ENCODE data around the gene CCSER1. TPM values are rescaled to one million over a fixed set of nuclear protein-coding genes. Genes with fewer than 3 reads are reported as not detected.

Gene CCSER1
- total and polyA plus RNA-seq, 2 of the 8 experiments (the other 6 are each of a cell fraction or from before 2014, with no cell fraction given): 0.26 to 0.84 TPM

GRCh38 chr4:90603540-90603939 lies 476.3 kb downstream of the CCSER1 start:
- Histone ChIP-seq H2AK5ac (ENCODE audit: low read depth, low read length) (no peak overlapping the region), H3K36me3 (ENCODE audit: control insufficient read depth in 2 of 4, insufficient read depth in 4 of 4, low read length in 3 of 4) (no peaks in the 10 kb centered on the region), H3K56ac (replicated peaks; ENCODE audit: insufficient read length, low read depth, low read length) (no peak overlapping the region), H3K23me2 (ENCODE audit: low read depth, low read length) (no peaks in the 10 kb centered on the region), H3K27ac (ENCODE audit: low read depth, low read length) (no peak overlapping the region), H3K23ac (ENCODE audit: insufficient read length) (no peak overlapping the region), H2BK5ac (ENCODE audit: low read depth, low read length) (no peak overlapping the region), H3K18ac (ENCODE audit: extremely low read depth, low read length) (no peak overlapping the region), H3K79me2 (ENCODE audit: control insufficient read depth in 1 of 2, insufficient read depth in 2 of 2, low read length in 2 of 2) (no peaks in the 10 kb centered on the region), H3K79me1 (ENCODE audit: low read depth, low read length) (no peaks in the 10 kb centered on the region), H3K4ac (replicated peaks; ENCODE audit: insufficient read length, low read depth, low read length) (no peak overlapping the region), H3K4me3 (ENCODE audit: extremely low read depth in 1 of 4, insufficient read depth in 2 of 4, low read depth in 3 of 4, low read length in 4 of 4) (no peak overlapping the region), H4K5ac (ENCODE audit: insufficient read length, low read depth, low read length) (no peak overlapping the region), H3K27me3 (replicated peaks in 1 of 4; ENCODE audit: control insufficient read depth in 3 of 4, extremely low read depth in 1 of 4, insufficient read depth in 3 of 4, low read length in 3 of 4) (no peaks in the 10 kb centered on the region), H2BK20ac (ENCODE audit: low read length) (no peak overlapping the region), H3K14ac (ENCODE audit: insufficient read length) (no peak overlapping the region), H2BK15ac (ENCODE audit: low read length) (no peak overlapping the region), H4K20me1 (replicated peaks in 1 of 2; ENCODE audit: control insufficient read depth in 1 of 2, insufficient read depth in 2 of 2, low read length in 2 of 2) (no peaks in the 10 kb centered on the region), H3K4me1 (replicated peaks in 1 of 4; ENCODE audit: control insufficient read depth in 3 of 4, insufficient read depth in 4 of 4, low read length in 3 of 4) (no peaks in the 10 kb centered on the region), H3K4me2 (ENCODE audit: insufficient read depth in 1 of 2, low read depth in 2 of 2, low read length in 2 of 2) (no peak overlapping the region), H4K8ac (ENCODE audit: extremely low read depth, insufficient read depth, low read length) (no peak overlapping the region), H2BK12ac (ENCODE audit: low read depth, low read length) (no peak overlapping the region), H3K9ac (replicated peaks in 1 of 4; ENCODE audit: extremely low read depth in 1 of 4, low read depth in 3 of 4, low read length in 3 of 4) (no peak overlapping the region), H3K9me3 (ENCODE audit: insufficient read depth in 2 of 2, low read depth in 1 of 2, low read length in 1 of 2) (no peaks in the 10 kb centered on the region), H2BK120ac (replicated peaks; ENCODE audit: low read depth, low read length) (no peak overlapping the region), H4K91ac (replicated peaks; ENCODE audit: insufficient read length, low read length) (no peak overlapping the region), H2AFZ (ENCODE audit: low read length) (no peak overlapping the region)
- FAIRE-seq (no peak), DNase-seq (ENCODE audit: low read depth in 1 of 2, low spot score in 2 of 2) (no peak)
- no peak for TF ChIP-seq ZNF274 (IDR thresholded peaks at IDR 0.05; ENCODE audit: borderline replicate concordance, extremely low read depth, low read length)
- TF ChIP-seq CTBP2 (IDR thresholded peaks at IDR 0.05; ENCODE audit: borderline replicate concordance, insufficient read depth, insufficient read length, low read length): no peak
- TF ChIP-seq JUN (IDR thresholded peaks at IDR 0.05; ENCODE audit: low read depth, low read length): no peak
- no peak for TF ChIP-seq SIRT6 (IDR thresholded peaks at IDR 0.05; ENCODE audit: low read length)
- no peak for TF ChIP-seq TBP (IDR thresholded peaks at IDR 0.05; ENCODE audit: low read depth, low read length)
- ChIA-PET CTCF (ENCODE audit: partially characterized antibody) (interaction anchor here (1.4 kb wide), 1 partner anchor 11 kb away, joined by 6 read pairs; no protein-coding TSS in a partner anchor), POLR2A (ENCODE audit: partially characterized antibody) (no interaction called here)
- 88% methylated on average over 2 of the region's 2 CpGs; no CpG with 5 or more reads in 1 of the 2 experiments for WGBS, 2 experiments (ENCODE audit: extremely low coverage in 1 of 2, insufficient coverage in 1 of 2, insufficient read length in 1 of 2, insufficient replicate concordance in 2 of 2, low coverage in 1 of 2, low lambda C conversion rate in 2 of 2, missing lambda C conversion rate in 1 of 2)
